GM23248 (cell line): Measurements from ENCODE around the gene TPO. TPM values are rescaled to one million over a fixed set of nuclear protein-coding genes. Genes with fewer than 3 reads are reported as not detected.

Source experiments
- DNase-seq: peaks from one replicate; pipeline ENCODE4 v3.0.0-alpha.2; 2015
- H2AFZ ChIP-seq: fragments of 200-600 bp; sonication (generic); 2 replicates; pipeline ENCODE4 v1.6.1; 2016; ENCODE audit warnings: antibody characterized with exemption
- H3F3A ChIP-seq: fragments of 200-600 bp; sonication (generic); 2 replicates; pipeline ENCODE4 v1.6.1; 2016; ENCODE audit warnings: mild to moderate bottlenecking, antibody characterized with exemption, mixed run types; ENCODE audit not compliant: insufficient read depth
- H3K27ac ChIP-seq: fragments of 200-600 bp; sonication (generic); 2 replicates; pipeline ENCODE4 v1.5.1; 2016; ENCODE audit warnings: mild to moderate bottlenecking
- H3K27me3 ChIP-seq: fragments of 200-600 bp; sonication (generic); replicated peaks from 2 replicates; pipeline ENCODE4 v1.6.1; 2016; ENCODE audit warnings: mild to moderate bottlenecking; ENCODE audit not compliant: insufficient read depth
- H3K36me3 ChIP-seq: fragments of 200-600 bp; sonication (generic); 2 replicates; pipeline ENCODE4 v1.6.1; 2016; ENCODE audit warnings: low read depth, mild to moderate bottlenecking
- H3K4me1 ChIP-seq: fragments of 200-600 bp; sonication (generic); 2 replicates; pipeline ENCODE4 v1.6.1; 2016; ENCODE audit warnings: mild to moderate bottlenecking; ENCODE audit not compliant: insufficient read depth
- H3K4me2 ChIP-seq: fragments of 200-600 bp; sonication (generic); one replicate; pipeline ENCODE4 v1.6.1; 2016; ENCODE audit warnings: mild to moderate bottlenecking; ENCODE audit not compliant: unreplicated experiment
- H3K4me3 ChIP-seq: fragments of 200-600 bp; sonication (generic); 2 replicates; pipeline ENCODE4 v1.5.1; 2016; ENCODE audit warnings: mild to moderate bottlenecking
- H3K79me2 ChIP-seq: fragments of 200-600 bp; sonication (generic); 2 replicates; pipeline ENCODE4 v1.6.1; 2016; ENCODE audit warnings: mild to moderate bottlenecking; ENCODE audit not compliant: insufficient read depth
- H3K9ac ChIP-seq: fragments of 200-600 bp; sonication (generic); 2 replicates; pipeline ENCODE4 v1.6.1; 2016; ENCODE audit warnings: mild to moderate bottlenecking
- H3K9me2 ChIP-seq: fragments of 200-600 bp; sonication (generic); 2 replicates; pipeline ENCODE4 v1.6.1; 2016; ENCODE audit warnings: mixed run types, mild to moderate bottlenecking, moderate library complexity; ENCODE audit not compliant: insufficient read depth
- H3K9me3 ChIP-seq: fragments of 200-600 bp; sonication (generic); one replicate; pipeline ENCODE4 v1.6.1; 2017; ENCODE audit warnings: low read depth
- H4K20me1 ChIP-seq: fragments of 200-600 bp; sonication (generic); 2 replicates; pipeline ENCODE4 v1.6.0; 2016; ENCODE audit not compliant: insufficient read depth
- EZH2 ChIP-seq: fragments of 200-600 bp; sonication (generic); IDR thresholded peaks from 2 replicates; pipeline ENCODE4 v1.6.1; 2018; ENCODE audit warnings: antibody characterized with exemption, mild to moderate bottlenecking; ENCODE audit not compliant: insufficient read depth, poor library complexity, severe bottlenecking
- EZH2phosphoT487 ChIP-seq: fragments of 200-600 bp; sonication (generic); IDR thresholded peaks from 2 replicates; pipeline ENCODE4 v1.6.1; 2018; ENCODE audit warnings: antibody characterized with exemption, moderate library complexity, mild to moderate bottlenecking, low read depth; ENCODE audit not compliant: insufficient read depth
- WGBS, 2 experiments: methylation state at CpG; one replicate each; pipeline ENCODE4 v1.1.6; 2015 to 2017; ENCODE audit warnings: low lambda C conversion rate in 2 of 2, low coverage in 1 of 2; ENCODE audit errors: missing lambda C conversion rate in 2 of 2; 5-methylcytosine and 5-hydroxymethylcytosine counted together
- in situ Hi-C: fragments of 300-500 bp; cut with MboI; formaldehyde crosslinking; loops from 2 replicates; pipeline ENCODE4 v1.15.0; 2020
- polyA plus RNA-seq: library from polyadenylated mRNA; unstranded; fragments of >200 nt; fragmentation: Nextera tagmentation; extraction: Ambion mirVana; gene quantifications from 2 replicates; pipeline ENCODE4 v1.2.1, GENCODE V29; 2016
- total RNA-seq: library from RNA; depleted of rRNA; stranded (reverse); fragments of >200 nt; shearing (Covaris generic); gene quantifications from 2 replicates; pipeline ENCODE4 v1.2.3, GENCODE V29; 2014

The TPO gene
- total and polyA plus RNA-seq, 2 experiments from 2014 or later: not detected

GRCh38 chr2:1518331-1518803, 105.1 kb downstream of the TPO start:
- Histone ChIP-seq H3F3A (no peaks in the 10 kb centered on the region), H3K9ac (no peak overlapping the region), H3K9me3 (no peaks in the 10 kb centered on the region), H3K36me3 (no peaks in the 10 kb centered on the region), H3K4me3 (no peak overlapping the region), H3K4me1 (no peaks in the 10 kb centered on the region), H3K79me2 (no peaks in the 10 kb centered on the region), H3K27me3 (peaks cover 5% of the 10 kb centered on the region), H4K20me1 (no peaks in the 10 kb centered on the region), H3K9me2 (no peaks in the 10 kb centered on the region), H3K27ac (no peak overlapping the region), H2AFZ (no peak overlapping the region), H3K4me2 (no peak overlapping the region)
- WGBS, 2 experiments: 31 to 33% methylated on average over 3 of the region's 3 CpGs
- no peak for DNase-seq
- in situ Hi-C loops: no loop called here
- no peak for TF ChIP-seq EZH2phosphoT487
- TF ChIP-seq EZH2: no peak

GRCh38 chr2:1518867-1519530, 105.7 kb downstream of the TPO start:
- Histone ChIP-seq H3K36me3 (no peaks in the 10 kb centered on the region), H2AFZ (no peak overlapping the region), H3K27ac (no peak overlapping the region), H3K79me2 (no peaks in the 10 kb centered on the region), H3K4me2 (no peak overlapping the region), H3K9ac (no peak overlapping the region), H3K9me2 (no peaks in the 10 kb centered on the region), H3K4me3 (no peak overlapping the region), H4K20me1 (no peaks in the 10 kb centered on the region), H3F3A (no peaks in the 10 kb centered on the region), H3K4me1 (no peaks in the 10 kb centered on the region), H3K9me3 (no peaks in the 10 kb centered on the region), H3K27me3 (peaks cover 5% of the 10 kb centered on the region)
- in situ Hi-C loops: no loop called here
- 30 to 34% methylated on average over 10 of the region's 10 CpGs for WGBS, 2 experiments
- no peak for DNase-seq
- TF ChIP-seq EZH2phosphoT487 (no peak), EZH2 (no peak)

GRCh38 chr2:1521191-1521877, 108.1 kb downstream of the TPO start:
- H3K27me3 ChIP-seq: peaks cover 5% of the 10 kb centered on the region; the same call in 1 of the 2 replicates
- no peaks in the 10 kb centered on the region for H4K20me1 ChIP-seq
- no peak overlapping the region for H3K9ac ChIP-seq
- no peaks in the 10 kb centered on the region for H3K79me2 ChIP-seq
- H3K4me1 ChIP-seq: no peaks in the 10 kb centered on the region
- DNase-seq: no peak
- no peak overlapping the region for H3K27ac ChIP-seq
- no peak overlapping the region for H2AFZ ChIP-seq
- no peaks in the 10 kb centered on the region for H3K9me2 ChIP-seq
- H3K36me3 ChIP-seq: no peaks in the 10 kb centered on the region
- TF ChIP-seq EZH2phosphoT487 (no peak), EZH2 (no peak)
- WGBS, 2 experiments: 59 to 61% methylated on average over 21 of the region's 21 CpGs
- no peak overlapping the region for H3K4me3 ChIP-seq
- no peaks in the 10 kb centered on the region for H3F3A ChIP-seq
- H3K4me2 ChIP-seq: no peak overlapping the region
- in situ Hi-C loops: no loop called here
- no peaks in the 10 kb centered on the region for H3K9me3 ChIP-seq

GRCh38 chr2:1521878-1522830, 108.9 kb downstream of the TPO start:
- no peak overlapping the region for H3K4me3 ChIP-seq
- no peaks in the 10 kb centered on the region for H3K9me2 ChIP-seq
- H3K27me3 ChIP-seq: peaks cover 5% of the 10 kb centered on the region; the same call in 1 of the 2 replicates
- no peak overlapping the region for H3K9ac ChIP-seq
- no peaks in the 10 kb centered on the region for H3K36me3 ChIP-seq
- no peak for TF ChIP-seq EZH2
- TF ChIP-seq EZH2phosphoT487: no peak
- H3K4me1 ChIP-seq: no peaks in the 10 kb centered on the region
- no peaks in the 10 kb centered on the region for H3F3A ChIP-seq
- H4K20me1 ChIP-seq: no peaks in the 10 kb centered on the region
- no peak overlapping the region for H3K27ac ChIP-seq
- WGBS, 2 experiments: 80 to 81% methylated on average over 14 to 26 of the region's 26 CpGs
- in situ Hi-C loops: no loop called here
- no peaks in the 10 kb centered on the region for H3K79me2 ChIP-seq
- H3K9me3 ChIP-seq: no peaks in the 10 kb centered on the region
- no peak for DNase-seq
- H2AFZ ChIP-seq: no peak overlapping the region
- no peak overlapping the region for H3K4me2 ChIP-seq
